ENCODE results near the gene INS.

- TF ChIP-seq CTCF (IDR thresholded peaks at IDR 0.05 in 2 of 3, conservative IDR thresholded peaks at IDR 0.05 in 1 of 3; ENCODE audit: control insufficient read depth in 2 of 3, extremely low read depth in 1 of 3, insufficient read depth in 1 of 3, low read depth in 3 of 3, low read length in 3 of 3) (no peak), ZNF217 (IDR thresholded peaks at IDR 0.05) (no peak), TARDBP (IDR thresholded peaks at IDR 0.05; ENCODE audit: borderline replicate concordance) (no peak), TAF1 (IDR thresholded peaks at IDR 0.05; ENCODE audit: borderline replicate concordance, low read depth, low read length) (no peak), CHD2 (IDR thresholded peaks at IDR 0.05; ENCODE audit: borderline replicate concordance, low read depth, low read length) (no peak), RAD51 (IDR thresholded peaks at IDR 0.05) (no peak), SRF (IDR thresholded peaks at IDR 0.05; ENCODE audit: low read depth in 2 of 2, low read length in 2 of 2) (no peak), BCL11A (IDR thresholded peaks at IDR 0.05; ENCODE audit: low read depth, low read length) (no peak), HCFC1 (IDR thresholded peaks at IDR 0.05; ENCODE audit: low read length) (no peak), ZNF274 (IDR thresholded peaks at IDR 0.05; ENCODE audit: insufficient read depth, insufficient read length) (no peak), TCF12 (IDR thresholded peaks at IDR 0.05; ENCODE audit: low read depth, low read length) (no peak), CBX5 (IDR thresholded peaks at IDR 0.05; ENCODE audit: low read depth) (no peak), SIN3A (IDR thresholded peaks at IDR 0.05; ENCODE audit: low read depth, low read length) (no peak)
- TF ChIP-seq, protein P1, sequence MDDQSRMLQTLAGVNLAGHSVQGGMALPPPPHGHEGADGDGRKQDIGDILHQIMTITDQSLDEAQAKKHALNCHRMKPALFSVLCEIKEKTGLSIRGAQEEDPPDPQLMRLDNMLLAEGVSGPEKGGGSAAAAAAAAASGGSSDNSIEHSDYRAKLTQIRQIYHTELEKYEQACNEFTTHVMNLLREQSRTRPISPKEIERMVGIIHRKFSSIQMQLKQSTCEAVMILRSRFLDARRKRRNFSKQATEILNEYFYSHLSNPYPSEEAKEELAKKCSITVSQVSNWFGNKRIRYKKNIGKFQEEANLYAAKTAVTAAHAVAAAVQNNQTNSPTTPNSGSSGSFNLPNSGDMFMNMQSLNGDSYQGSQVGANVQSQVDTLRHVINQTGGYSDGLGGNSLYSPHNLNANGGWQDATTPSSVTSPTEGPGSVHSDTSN (IDR thresholded peaks at IDR 0.05; ENCODE audit: insufficient replicate concordance, low read depth, low read length): no peak
Measured at GRCh38 chr11:2122222-2122906, 38.6 kb downstream of the INS start.
